GM20000 (cell line): ENCODE measurements around the gene C16orf78.

Experiments
- DNase-seq: peaks from one replicate; pipeline ENCODE4 v3.0.0; 2012; ENCODE audit warnings: low spot score
- CTCF ChIP-seq: IDR thresholded peaks from 2 replicates; pipeline ENCODE4 v1.5.1; 2012; ENCODE audit warnings: mild to moderate bottlenecking, control low read depth; ENCODE audit errors: extremely low read depth, missing control alignments

Gene C16orf78

DNA sequence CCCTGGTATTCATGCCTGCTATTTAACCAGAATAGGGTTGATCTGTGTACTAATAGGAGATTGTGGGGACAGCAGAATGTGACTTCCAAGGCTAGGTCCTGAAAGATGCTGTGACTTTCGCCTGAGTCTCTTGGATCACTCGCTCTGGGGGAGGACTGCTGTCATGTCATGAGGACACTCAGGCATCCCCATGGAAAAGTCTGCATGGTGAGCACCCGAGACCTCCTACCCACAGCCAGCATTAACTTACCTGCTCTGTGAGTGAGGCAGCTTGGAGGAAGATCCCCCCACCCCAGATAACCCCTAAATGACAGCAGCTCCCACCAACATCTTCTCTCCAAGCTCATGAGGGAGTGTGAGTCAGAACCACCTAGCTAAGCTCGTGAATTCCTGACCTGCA lies 30.3 kb upstream of the C16orf78 start:
- DNase-seq = no peak
- TF ChIP-seq CTCF = no peak

GRCh38 chr16:49344401-49344800 lies 29.2 kb upstream of the C16orf78 start:
- no peak for DNase-seq
- no peak for TF ChIP-seq CTCF

GRCh38 chr16:49345829-49346228 lies 27.8 kb upstream of the C16orf78 start:
- no peak for TF ChIP-seq CTCF
- no peak for DNase-seq

GRCh38 chr16:49346459-49346858 lies 27.1 kb upstream of the C16orf78 start:
- TF ChIP-seq CTCF = no peak
- no peak for DNase-seq

DNA sequence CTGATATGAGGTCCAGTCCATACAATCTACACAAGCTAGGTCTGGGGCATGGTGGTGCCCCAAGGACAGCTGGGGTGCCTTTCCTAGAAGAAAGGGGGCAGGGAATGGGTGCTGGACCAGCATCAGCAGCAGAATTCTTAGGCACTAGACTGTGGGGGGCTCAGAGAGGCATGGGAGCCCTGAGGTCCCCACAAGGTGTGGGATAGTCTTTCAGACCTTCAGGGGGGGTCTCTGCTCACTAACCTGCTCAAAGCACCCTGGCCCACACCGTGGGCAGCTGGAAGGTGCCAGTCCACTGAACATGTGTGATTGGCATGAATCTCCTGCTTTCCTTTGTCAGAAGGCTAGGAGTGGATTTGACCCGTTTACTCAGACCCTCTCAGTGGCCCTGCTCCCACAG lies 26.1 kb upstream of the C16orf78 start:
- no peak for DNase-seq
- TF ChIP-seq CTCF = no peak

DNA sequence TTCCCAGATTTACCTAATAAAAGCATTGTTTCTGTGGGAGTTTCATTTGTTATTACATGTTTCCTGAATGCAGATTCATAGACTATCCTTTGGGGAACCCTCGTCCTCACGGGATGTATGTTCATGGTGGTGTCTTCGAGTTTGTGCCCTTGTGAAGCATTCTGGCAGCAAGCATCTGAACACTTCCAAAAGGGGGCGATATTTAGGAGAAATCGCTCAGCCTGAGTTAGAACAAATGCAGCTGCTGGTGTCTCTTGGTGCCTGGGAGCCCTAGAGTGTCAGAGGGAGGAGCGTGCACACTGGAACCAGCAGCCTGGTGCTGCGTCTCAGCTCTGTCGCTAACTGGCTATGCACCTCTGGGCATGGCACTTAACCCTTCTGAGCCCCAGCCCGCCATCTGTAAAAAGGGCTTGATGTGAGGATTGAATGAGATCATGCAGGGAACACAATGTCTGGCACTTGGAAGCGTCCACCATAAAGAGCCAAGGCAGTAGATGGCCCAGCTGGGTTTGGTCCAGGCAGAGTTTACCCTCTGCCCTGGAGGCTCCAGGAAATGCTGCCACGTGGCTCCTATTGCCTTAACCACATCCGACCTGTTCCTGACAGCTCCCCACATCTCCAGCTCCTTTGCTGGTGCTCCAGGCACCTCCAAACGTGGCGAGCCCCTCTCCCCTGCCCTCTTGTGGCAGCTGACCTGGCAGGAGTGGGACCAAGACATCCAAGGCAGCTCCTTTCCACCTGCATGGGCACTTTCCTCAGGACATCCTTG lies 25.0 kb upstream of the C16orf78 start:
- DNase-seq = no peak
- no peak for TF ChIP-seq CTCF

GRCh38 chr16:49349446-49350168 lies 24.0 kb upstream of the C16orf78 start:
- DNase-seq = no peak

More at GRCh38 chr16:49349446-49350168, 24.0 kb upstream of the C16orf78 start:
- TF ChIP-seq CTCF = no peak
